ENCODE data around the gene GPATCH2L.
A peak's percentile ranks its signal among the peaks of the same experiment; 100 is the strongest.

GPATCH2L gene

DNA sequence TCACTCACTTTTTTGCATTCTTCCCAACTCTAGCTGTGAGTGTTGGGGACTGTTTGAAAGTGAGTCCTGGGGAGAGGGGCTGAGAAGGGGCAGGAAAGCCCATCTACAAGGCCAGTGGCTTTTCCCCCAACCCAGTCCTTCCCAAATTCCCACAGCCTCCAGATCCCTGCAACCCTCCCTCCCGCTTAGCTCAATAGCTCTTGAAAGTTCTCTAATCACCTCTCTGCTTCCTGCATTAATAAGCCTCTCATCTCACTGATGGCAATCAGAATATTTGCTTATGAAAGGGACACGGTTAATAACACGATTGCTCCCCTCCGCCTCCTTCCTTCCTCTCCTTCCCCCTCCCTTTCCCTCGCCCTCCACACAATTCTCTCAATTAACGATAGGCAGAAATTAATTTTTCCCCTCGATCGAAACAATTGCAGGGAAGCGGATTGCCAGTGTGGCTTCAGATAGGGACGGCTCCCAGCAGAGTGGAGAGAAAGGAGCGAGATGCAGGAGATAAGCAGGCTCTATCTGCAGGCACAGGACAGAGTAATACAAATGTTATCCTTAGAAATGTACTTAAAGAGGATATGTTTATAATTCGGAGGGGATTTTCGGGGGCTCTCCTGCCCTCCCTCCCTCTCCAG lies 15.1 kb upstream of the GPATCH2L start:
- no peak for DNase-seq

GRCh38 chr14:76138119-76138757 lies 13.5 kb upstream of the GPATCH2L start:
- DNase-seq: no peak

DNA sequence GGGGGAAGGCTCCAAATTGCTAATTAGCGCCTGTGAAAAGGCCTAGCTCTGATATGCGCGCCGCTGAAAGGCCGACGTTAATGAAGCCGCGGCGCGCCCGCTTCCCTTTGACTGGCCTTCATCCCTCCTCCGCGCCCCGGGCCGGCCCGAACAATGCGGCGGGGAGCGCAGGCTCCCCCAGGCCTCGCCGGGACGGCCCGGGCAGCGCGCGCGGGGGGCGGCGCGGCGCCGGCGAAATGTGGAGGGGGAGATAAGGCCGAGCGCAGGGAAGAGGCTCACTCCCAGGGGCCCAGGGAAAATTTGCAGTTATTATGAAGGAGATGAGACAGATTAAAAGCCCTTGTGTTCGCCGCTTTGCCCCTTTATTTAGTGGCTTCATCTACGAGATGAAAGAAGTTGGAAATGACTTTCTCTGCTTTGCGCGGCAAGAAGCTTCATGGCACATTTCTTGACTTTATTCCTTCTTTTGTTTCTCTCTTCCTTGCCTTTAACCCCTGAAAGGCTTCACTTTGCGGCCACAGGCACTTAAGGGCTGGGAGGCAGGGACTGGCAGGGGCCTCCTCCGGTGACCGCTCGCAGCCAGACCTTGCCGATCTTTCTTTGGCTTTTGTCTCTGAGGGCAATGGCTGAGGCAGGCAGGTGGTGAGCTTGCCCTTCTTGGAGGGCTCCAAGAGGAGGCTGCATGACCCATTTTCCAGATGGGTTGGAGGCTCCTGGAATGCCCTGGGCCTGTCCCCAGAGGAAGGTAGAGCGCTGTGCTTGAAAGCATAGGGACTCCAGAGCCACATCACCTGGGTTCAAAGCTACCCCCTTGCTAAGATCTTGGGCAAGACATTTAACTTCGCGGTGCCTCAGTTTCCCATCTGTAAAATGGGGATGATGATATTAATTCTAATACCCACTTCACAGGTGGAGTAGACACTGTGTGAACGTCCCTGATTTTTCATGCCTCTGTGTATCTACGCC lies 12.7 kb upstream of the GPATCH2L start:
- DNase-seq: no peak

GRCh38 chr14:76143642-76144041 lies 8.1 kb upstream of the GPATCH2L start:
- no peak for DNase-seq

- no peak for DNase-seq
Measured at GRCh38 chr14:76146976-76147375, 4.7 kb upstream of the GPATCH2L start.

DNA sequence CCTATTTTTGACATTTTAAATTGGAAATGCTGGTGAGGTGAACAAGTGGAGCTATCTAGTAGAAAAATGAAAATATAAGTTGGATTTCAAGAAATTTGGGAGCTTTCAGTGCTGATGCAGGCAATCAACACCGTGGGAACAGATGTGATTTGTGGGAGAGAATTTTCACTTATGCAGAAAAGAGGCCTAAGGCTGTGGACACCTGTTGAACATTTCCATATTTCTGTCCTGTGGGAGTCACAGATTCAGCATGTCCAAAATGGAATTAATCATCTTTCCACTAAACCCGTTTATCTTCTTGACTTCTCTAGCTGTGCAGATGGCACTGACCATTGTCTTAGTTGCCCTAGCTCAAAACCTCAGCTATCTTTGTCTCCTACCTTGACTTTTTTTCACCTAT lies 2.5 kb upstream of the GPATCH2L start:
- DNase-seq: no peak

DNA sequence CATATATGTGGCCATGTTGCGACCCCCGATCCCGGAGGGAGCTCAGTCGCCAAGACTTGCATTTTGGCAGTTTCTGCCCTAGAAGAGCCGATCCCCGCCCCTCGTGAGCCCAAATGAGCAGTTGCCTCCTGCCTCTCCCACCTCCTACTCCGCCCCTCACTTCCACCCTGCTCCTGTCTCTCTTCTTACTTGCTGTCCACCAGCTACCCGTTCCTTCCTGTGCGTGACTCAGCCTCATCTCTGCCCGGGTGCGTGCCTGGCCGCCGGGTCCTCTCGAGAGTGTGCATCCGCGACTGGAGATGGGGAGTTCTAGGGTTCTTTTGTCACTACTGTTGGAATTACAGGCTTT lies 585 bp downstream of the GPATCH2L start:
- DNase-seq: peak; percentile 45 to 88 (median 60)

- DNase-seq: no peak
Measured at GRCh38 chr14:76153919-76154318, 2.2 kb downstream of the GPATCH2L start.

- DNase-seq: no peak
Measured at GRCh38 chr14:76154539-76155126, 2.9 kb downstream of the GPATCH2L start.

- no peak for DNase-seq
Measured at GRCh38 chr14:76163668-76164363, 12.1 kb downstream of the GPATCH2L start.

GRCh38 chr14:76168531-76168930 lies 16.8 kb downstream of the GPATCH2L start:
- DNase-seq: no peak

GRCh38 chr14:76169776-76170175 lies 18.1 kb downstream of the GPATCH2L start:
- DNase-seq: no peak

- no peak for DNase-seq
Measured at GRCh38 chr14:76174982-76175381, 23.3 kb downstream of the GPATCH2L start.

DNA sequence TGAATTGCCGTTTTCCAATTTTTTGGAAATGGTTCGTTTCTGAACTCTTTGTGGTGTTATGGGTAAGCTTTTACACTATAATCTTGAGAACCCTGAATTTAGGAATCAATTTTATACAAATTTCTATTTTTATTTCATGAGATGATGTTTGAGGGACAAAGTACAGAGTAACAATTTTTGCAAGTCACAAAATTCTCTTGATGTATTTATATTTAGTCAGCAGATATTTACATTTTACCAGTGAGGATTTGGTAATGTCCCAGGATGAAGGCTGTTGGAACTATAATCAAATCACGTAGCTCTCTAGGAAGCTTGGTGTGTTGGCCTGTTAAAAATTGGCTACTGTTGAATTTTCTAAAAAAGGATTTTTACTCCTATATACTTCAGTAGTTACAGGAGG lies 24.2 kb downstream of the GPATCH2L start:
- no peak for DNase-seq

DNA sequence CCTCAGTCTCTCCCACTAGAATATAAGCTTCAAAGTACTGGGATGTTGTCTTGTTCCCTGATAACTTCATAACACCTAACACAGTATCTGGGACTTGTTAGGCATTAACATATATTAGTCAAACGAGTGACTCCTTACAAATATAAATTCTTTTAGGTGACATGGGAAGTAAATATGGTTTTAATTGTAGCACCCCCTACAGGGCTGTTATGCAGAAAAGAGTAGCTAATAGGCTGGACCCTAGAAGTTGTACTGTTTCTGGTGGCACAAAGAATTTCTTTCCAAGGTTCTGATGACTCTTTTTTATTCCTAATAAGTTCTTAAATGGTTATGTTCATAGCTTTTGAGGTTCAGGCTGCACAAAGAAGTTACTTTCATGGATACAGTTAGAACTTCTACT lies 29.8 kb downstream of the GPATCH2L start:
- DNase-seq: no peak

DNA sequence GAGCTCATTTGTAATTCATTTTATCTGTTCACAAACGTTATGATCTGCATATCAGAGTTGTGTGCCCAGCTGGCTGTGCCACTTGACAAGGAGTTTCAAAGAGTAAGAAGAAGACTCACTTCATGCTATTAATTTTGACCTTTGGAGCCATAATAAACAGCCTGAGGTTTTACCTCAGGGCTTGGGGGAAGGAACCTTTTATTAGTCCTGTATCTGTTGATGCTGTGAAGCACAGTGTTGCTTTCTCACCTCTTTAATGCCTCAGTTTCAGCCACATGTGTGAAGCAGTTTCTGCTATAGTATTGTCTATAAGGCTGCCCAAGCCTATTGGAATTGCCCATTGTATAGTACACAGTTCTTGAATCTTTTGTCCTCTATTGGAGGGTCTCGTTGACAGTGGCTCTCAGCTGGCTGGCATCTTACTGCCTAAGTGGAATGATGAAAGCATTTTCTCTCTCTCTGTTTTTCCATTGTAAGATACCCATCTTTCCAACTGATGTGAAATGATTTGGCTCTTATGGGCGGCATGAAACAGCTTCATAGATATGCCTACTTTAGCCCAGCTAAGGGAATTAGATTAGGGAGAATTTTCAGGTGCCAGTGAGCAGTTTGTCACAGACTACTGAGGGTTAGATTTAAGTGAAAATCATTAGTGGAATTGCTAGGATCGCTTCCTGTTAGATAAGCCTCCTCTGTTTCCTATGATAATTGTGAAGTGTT lies 34.7 kb downstream of the GPATCH2L start:
- no peak for DNase-seq

GRCh38 chr14:76191297-76191696 lies 39.6 kb downstream of the GPATCH2L start:
- DNase-seq: no peak

GRCh38 chr14:76193696-76194095 lies 42.0 kb downstream of the GPATCH2L start:
- DNase-seq: no peak

DNA sequence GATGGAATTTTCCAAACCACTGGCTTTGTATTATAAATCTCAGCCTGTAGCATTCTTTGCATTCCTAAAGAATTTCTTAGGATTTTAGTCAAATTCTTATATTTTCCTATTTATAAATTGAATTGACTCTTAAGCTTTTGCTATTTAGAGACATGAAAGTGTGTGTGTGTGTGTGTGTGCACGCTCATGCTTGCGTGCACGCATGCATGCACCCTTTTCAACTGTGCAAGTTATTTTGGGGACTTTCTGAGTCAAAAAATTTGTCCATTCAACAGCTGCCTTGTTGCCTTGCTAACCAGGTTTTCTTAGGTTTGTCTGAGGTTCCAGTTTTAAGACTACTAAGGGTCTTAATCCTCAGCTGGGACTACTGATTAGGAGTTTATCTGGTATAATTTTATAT lies 42.6 kb downstream of the GPATCH2L start:
- DNase-seq: no peak

GRCh38 chr14:76195003-76195402 lies 43.3 kb downstream of the GPATCH2L start:
- DNase-seq: no peak

DNA sequence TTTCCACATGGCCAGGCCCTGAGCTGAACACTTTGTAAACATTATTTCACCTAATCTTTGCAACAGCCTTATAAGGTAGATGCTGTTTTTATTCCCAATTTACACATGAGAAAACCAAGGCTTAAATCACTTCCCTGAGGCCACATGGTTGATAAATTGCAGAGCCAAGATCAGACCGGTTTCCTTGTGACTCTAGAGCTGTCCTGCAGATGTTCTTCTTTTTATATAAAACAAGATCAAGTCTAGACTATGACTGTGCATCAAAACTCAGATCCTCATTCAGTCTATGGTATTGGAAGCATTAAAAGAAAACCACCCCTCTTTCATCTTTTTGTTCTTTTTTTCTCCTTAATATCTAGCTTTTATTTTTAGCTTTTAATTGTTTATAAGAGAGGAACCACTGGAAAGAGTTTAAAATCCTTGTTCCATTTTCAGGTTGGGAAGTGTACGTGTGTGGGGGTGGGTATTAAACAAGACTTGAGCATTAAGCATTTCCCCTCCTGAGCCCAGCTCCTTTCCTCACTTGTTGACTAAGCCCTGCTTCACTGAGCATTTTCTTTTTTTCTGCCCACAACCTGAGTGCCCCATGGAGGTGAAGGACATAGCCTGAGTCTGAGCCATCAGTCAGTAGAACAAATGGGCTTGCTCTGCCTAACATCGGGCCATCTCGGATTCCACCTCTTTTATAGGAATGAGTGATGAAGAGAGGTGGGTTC lies 45.4 kb downstream of the GPATCH2L start:
- no peak for DNase-seq

Data from T-helper 1 cell (primary cell).